ENCODE measurements around the gene PTPN23.

- TF ChIP-seq POLR2A (IDR thresholded peaks at IDR 0.05), result no peak
- TF ChIP-seq CTCF (IDR thresholded peaks at IDR 0.05), result no peak
Observed at GRCh38 chr3:47362701-47363100, 18.1 kb upstream of the PTPN23 start.

Data from lower leg skin (tissue), 3 donors.